Smooth muscle cell (in vitro differentiated cells): ENCODE measurements around the gene PRDM11. TPM values are rescaled to one million over a fixed set of nuclear protein-coding genes. Genes with fewer than 3 reads are reported as not detected.

Experiments
- DNase-seq: peaks from one replicate; lab custom pipeline; 2025; ENCODE audit not compliant: unreplicated experiment; lab: John Stamatoyannopoulos, UW
- H2AFZ ChIP-seq: fragments of 200-600 bp; sonication (generic); 2 replicates; pipeline ENCODE4 v1.6.0; 2016; ENCODE audit warnings: antibody characterized with exemption, low read depth, mild to moderate bottlenecking
- H3F3A ChIP-seq: fragments of 200-600 bp; sonication (generic); 2 replicates; pipeline ENCODE4 v1.6.0; 2017; ENCODE audit warnings: antibody characterized with exemption, low read depth
- H3K27ac ChIP-seq: fragments of 200-600 bp; sonication (generic); 2 replicates; pipeline ENCODE4 v1.5.1; 2016; ENCODE audit warnings: low read depth, mild to moderate bottlenecking
- H3K27me3 ChIP-seq: fragments of 200-600 bp; sonication (generic); 2 replicates; pipeline ENCODE4 v1.6.1; 2016; ENCODE audit warnings: low read depth, mild to moderate bottlenecking
- H3K36me3 ChIP-seq: fragments of 200-600 bp; sonication (generic); 2 replicates; pipeline ENCODE4 v1.5.1; 2016; ENCODE audit warnings: low read depth
- H3K4me1 ChIP-seq: fragments of 200-600 bp; sonication (generic); 2 replicates; pipeline ENCODE4 v1.5.1; 2016; ENCODE audit warnings: low read depth
- H3K4me2 ChIP-seq: fragments of 200-600 bp; sonication (generic); 2 replicates; pipeline ENCODE4 v1.6.0; 2016; ENCODE audit warnings: mild to moderate bottlenecking
- H3K4me3 ChIP-seq: fragments of 200-600 bp; sonication (generic); 2 replicates; pipeline ENCODE4 v1.5.1; 2016; ENCODE audit warnings: mild to moderate bottlenecking
- H3K79me2 ChIP-seq: fragments of 200-600 bp; sonication (generic); 2 replicates; pipeline ENCODE4 v1.6.0; 2016; ENCODE audit warnings: low read depth, mild to moderate bottlenecking
- H3K9ac ChIP-seq: fragments of 200-600 bp; sonication (generic); 2 replicates; pipeline ENCODE4 v1.6.0; 2016; ENCODE audit warnings: low read depth
- H3K9me3 ChIP-seq: fragments of 200-600 bp; sonication (generic); replicated peaks from 2 replicates; pipeline ENCODE4 v1.5.1; 2016; ENCODE audit warnings: low read depth
- H4K20me1 ChIP-seq: fragments of 200-600 bp; sonication (generic); 2 replicates; pipeline ENCODE4 v1.6.0; 2016; ENCODE audit warnings: low read depth
- WGBS: methylation state at CpG from one replicate; pipeline ENCODE4 v1.1.7; 2016; ENCODE audit warnings: low lambda C conversion rate; 5-methylcytosine and 5-hydroxymethylcytosine counted together
- polyA plus RNA-seq: library from polyadenylated mRNA; unstranded; fragments of >200 nt; fragmentation: Nextera tagmentation; extraction: Ambion mirVana; gene quantifications from 2 replicates; pipeline ENCODE4 v1.2.1, GENCODE V29; 2016
- total RNA-seq: library from RNA; depleted of rRNA; stranded (reverse); fragments of >200 nt; gene quantifications from 2 replicates; pipeline ENCODE4 v1.2.3, GENCODE V29; 2014
- TF ChIP-seq, protein P1 (sequence below): fragments of 200-600 bp; sonication (generic); IDR thresholded peaks from 2 replicates; pipeline ENCODE4 v1.5.1; 2017; ENCODE audit warnings: borderline replicate concordance, mild to moderate bottlenecking, antibody characterized with exemption; ENCODE audit not compliant: insufficient read depth, poor library complexity, severe bottlenecking

The PRDM11 gene
- total and polyA plus RNA-seq, 2 experiments from 2014 or later = 5.8 to 6.6 TPM

DNA sequence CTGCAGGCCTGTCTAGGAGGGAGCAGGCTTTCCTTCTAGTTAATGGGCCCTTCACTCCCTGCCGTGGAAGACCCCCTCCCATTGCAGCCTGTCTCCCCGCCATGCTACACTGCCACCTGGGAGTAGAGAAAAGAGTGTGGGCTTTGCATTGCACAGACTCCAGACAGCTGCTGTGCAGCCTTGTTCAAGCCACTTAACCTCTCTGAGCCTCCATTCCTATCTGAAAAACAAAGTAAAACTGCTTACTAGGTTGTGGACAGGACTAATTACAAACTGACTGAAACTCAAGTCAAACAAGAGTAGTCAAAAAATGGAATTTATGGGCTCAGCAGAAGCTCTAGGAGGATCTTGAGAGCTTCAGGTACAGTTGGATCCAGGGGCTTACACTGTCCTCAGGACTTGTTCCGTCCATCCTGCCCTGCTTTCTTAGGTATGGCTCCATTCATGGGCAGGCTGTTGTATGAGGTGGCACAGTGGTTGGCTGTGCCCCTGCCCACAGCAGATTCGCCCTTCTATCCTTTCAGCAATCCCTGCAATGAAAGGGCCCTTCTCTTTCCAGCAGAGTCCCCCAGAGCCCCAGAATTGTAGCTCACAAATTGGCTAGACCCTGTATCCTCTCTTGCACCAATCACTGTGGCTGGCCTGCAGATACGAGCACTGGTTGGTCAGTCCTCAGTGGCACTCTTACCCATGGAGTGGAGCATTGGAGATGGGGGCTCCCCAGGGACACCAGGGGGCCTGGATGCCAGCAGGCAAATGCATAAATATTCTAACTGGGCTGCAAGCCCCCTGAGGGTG lies 19.6 kb downstream of the PRDM11 start:
- Histone ChIP-seq H3K9me3 (no peaks in the 10 kb centered on the region), H3K27me3 (no peaks in the 10 kb centered on the region), H4K20me1 (peaks cover 59% of the 10 kb centered on the region), H3F3A (no peaks in the 10 kb centered on the region), H2AFZ (no peak overlapping the region), H3K36me3 (no peaks in the 10 kb centered on the region), H3K79me2 (no peaks in the 10 kb centered on the region), H3K4me3 (no peak overlapping the region), H3K4me2 (no peak overlapping the region), H3K4me1 (no peaks in the 10 kb centered on the region), H3K27ac (no peak overlapping the region), H3K9ac (no peak overlapping the region)
- TF ChIP-seq, protein P1, sequence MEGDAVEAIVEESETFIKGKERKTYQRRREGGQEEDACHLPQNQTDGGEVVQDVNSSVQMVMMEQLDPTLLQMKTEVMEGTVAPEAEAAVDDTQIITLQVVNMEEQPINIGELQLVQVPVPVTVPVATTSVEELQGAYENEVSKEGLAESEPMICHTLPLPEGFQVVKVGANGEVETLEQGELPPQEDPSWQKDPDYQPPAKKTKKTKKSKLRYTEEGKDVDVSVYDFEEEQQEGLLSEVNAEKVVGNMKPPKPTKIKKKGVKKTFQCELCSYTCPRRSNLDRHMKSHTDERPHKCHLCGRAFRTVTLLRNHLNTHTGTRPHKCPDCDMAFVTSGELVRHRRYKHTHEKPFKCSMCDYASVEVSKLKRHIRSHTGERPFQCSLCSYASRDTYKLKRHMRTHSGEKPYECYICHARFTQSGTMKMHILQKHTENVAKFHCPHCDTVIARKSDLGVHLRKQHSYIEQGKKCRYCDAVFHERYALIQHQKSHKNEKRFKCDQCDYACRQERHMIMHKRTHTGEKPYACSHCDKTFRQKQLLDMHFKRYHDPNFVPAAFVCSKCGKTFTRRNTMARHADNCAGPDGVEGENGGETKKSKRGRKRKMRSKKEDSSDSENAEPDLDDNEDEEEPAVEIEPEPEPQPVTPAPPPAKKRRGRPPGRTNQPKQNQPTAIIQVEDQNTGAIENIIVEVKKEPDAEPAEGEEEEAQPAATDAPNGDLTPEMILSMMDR = no peak
- 98% methylated on average over 5 of the region's 5 CpGs for whole genome bisulfite sequencing
- no peak for DNase-seq

DNA sequence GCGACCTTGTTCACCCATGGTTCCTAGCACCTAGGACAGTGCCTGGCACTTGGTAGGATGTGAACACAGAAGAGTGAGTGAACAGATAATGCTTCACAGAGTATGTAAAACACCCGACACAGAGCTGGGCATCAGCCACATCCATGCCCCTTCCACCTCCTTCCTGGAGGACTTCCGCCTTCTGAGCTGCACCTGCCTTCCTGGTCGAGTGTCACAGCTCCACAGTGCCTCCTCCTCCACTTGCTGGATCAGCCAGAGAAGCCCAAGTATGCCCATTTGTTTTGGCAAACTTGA lies 20.1 kb downstream of the PRDM11 start:
- no peaks in the 10 kb centered on the region for H3K79me2 ChIP-seq
- H3K4me2 ChIP-seq = no peak overlapping the region
- peaks cover 54% of the 10 kb centered on the region for H4K20me1 ChIP-seq
- H3K4me3 ChIP-seq = no peak overlapping the region
- H3K4me1 ChIP-seq = no peaks in the 10 kb centered on the region
- H3F3A ChIP-seq = no peaks in the 10 kb centered on the region
- no peak overlapping the region for H3K27ac ChIP-seq
- H2AFZ ChIP-seq = no peak overlapping the region
- H3K9me3 ChIP-seq = no peaks in the 10 kb centered on the region
- H3K9ac ChIP-seq = no peak overlapping the region
- no peaks in the 10 kb centered on the region for H3K36me3 ChIP-seq
- no peaks in the 10 kb centered on the region for H3K27me3 ChIP-seq
- WGBS = 81% methylated on average over 4 of the region's 4 CpGs
- TF ChIP-seq, protein P1 = no peak
- DNase-seq = no peak

- Histone ChIP-seq H3K4me1 (no peaks in the 10 kb centered on the region), H3K36me3 (no peaks in the 10 kb centered on the region), H3K27me3 (no peaks in the 10 kb centered on the region), H3K9me3 (no peaks in the 10 kb centered on the region), H3K4me3 (no peak overlapping the region), H3K27ac (no peak overlapping the region), H3K4me2 (no peak overlapping the region), H3K9ac (no peak overlapping the region), H4K20me1 (peaks cover 47% of the 10 kb centered on the region), H3K79me2 (no peaks in the 10 kb centered on the region), H2AFZ (no peak overlapping the region), H3F3A (no peaks in the 10 kb centered on the region)
- WGBS = 87% methylated on average over 2 of the region's 2 CpGs
- TF ChIP-seq, protein P1 = no peak
- DNase-seq = no peak
Observed at GRCh38 chr11:45167283-45167682, 20.8 kb downstream of the PRDM11 start.
